ENCODE results near the gene PSMD1. TPM values are rescaled to one million over a fixed set of nuclear protein-coding genes. Genes with fewer than 3 reads are reported as not detected.

Gene PSMD1
- total RNA-seq, 4 donors from 2014 or later = 51.5 to 116 (median 67.9) TPM

GRCh38 chr2:231034291-231034882 is 22.3 kb upstream of the PSMD1 start:
- Histone ChIP-seq H3K27ac (no peak overlapping the region), H3K27me3 (peaks cover 0 to 76% (median 9%) of the 10 kb centered on the region in 4 donors), H3K36me3 (no peaks in the 10 kb centered on the region), H3K4me3 (no peak overlapping the region), H3K9me3 (no peaks in the 10 kb centered on the region), H3K4me1 (peaks cover 0 to 15% (median 11%) of the 10 kb centered on the region in 3 donors)
- DNase-seq = no peak
- TF ChIP-seq CTCF (IDR thresholded peaks at IDR 0.05) (no peak), POLR2A (IDR thresholded peaks at IDR 0.05) (no peak)
- intact Hi-C loops (cut with DNase I) = no loop called here
- 38 to 48% methylated on average over 4 of the region's 4 CpGs for WGBS, 2 donors

- intact Hi-C loops (cut with DNase I) = no loop called here
- no peak overlapping the region for H3K4me3 ChIP-seq
- no peak for DNase-seq
- peaks cover 0 to 15% (median 11%) of the 10 kb centered on the region in 3 donors for H3K4me1 ChIP-seq
- no peaks in the 10 kb centered on the region for H3K36me3 ChIP-seq
- H3K9me3 ChIP-seq = no peaks in the 10 kb centered on the region
- H3K27ac ChIP-seq = no peak overlapping the region
- WGBS, 2 donors = 62 to 71% methylated on average over 4 of the region's 4 CpGs
- H3K27me3 ChIP-seq = peaks cover 0 to 89% (median 10%) of the 10 kb centered on the region in 4 donors
- TF ChIP-seq POLR2A (IDR thresholded peaks at IDR 0.05) (no peak), CTCF (IDR thresholded peaks at IDR 0.05) (no peak)
Observed at GRCh38 chr2:231036131-231036530, 20.5 kb upstream of the PSMD1 start.

- TF ChIP-seq CTCF (IDR thresholded peaks at IDR 0.05) (no peak), POLR2A (IDR thresholded peaks at IDR 0.05) (no peak)
- Histone ChIP-seq H3K9me3 (no peaks in the 10 kb centered on the region), H3K36me3 (no peaks in the 10 kb centered on the region), H3K27me3 (peaks cover 0 to 91% (median 10%) of the 10 kb centered on the region in 4 donors), H3K27ac (no peak overlapping the region), H3K4me1 (peaks cover 0 to 15% (median 11%) of the 10 kb centered on the region in 3 donors), H3K4me3 (no peak overlapping the region)
- intact Hi-C loops (cut with DNase I) = no loop called here
- DNase-seq = no peak
- WGBS, 2 donors = 59 to 65% methylated on average over 11 to 12 of the region's 12 CpGs
Observed at GRCh38 chr2:231036578-231037106, 20.0 kb upstream of the PSMD1 start.

GRCh38 chr2:231037202-231037730 is 19.4 kb upstream of the PSMD1 start, which contains the start of gene C2orf72:
TSS of gene C2orf72 (plus strand) at chr2:231037523. CDS start at chr2:231037566, 43 bp downstream.
- Histone ChIP-seq H3K4me3 (peak within 1 kb of the TSS; percentile 12 to 61 (median 29)), H3K27ac (no peak within 1 kb of the TSS), H3K4me1 (peaks cover 0 to 15% (median 11%) of the 10 kb centered on the region in 3 donors), H3K36me3 (no peaks in the 10 kb centered on the region), H3K9me3 (no peaks in the 10 kb centered on the region), H3K27me3 (peaks cover 0 to 94% (median 10%) of the 10 kb centered on the region in 4 donors)
- DNase-seq = no peak
- TF ChIP-seq CTCF (IDR thresholded peaks at IDR 0.05) (no peak), POLR2A (IDR thresholded peaks at IDR 0.05) (no peak)
- intact Hi-C loops (cut with DNase I) = no loop called here
- no CpG with 5 or more reads among the region's 61 CpGs for WGBS, 2 donors

Data from esophagus squamous epithelium (tissue), 5 donors.